Measurements from ENCODE around the gene HINFP. TPM values are rescaled to one million over a fixed set of nuclear protein-coding genes. Genes with fewer than 3 reads are reported as not detected.
A peak's percentile ranks its signal among the peaks of the same experiment; 100 is the strongest.

Gene HINFP
- total RNA-seq, 3 donors from 2014 or later, result 17.9 to 29.6 (median 29.2) TPM

- H3K4me3 ChIP-seq, result peak within 1 kb of the TSS; percentile 61 to 97 (median 95)
- H3K9me3 ChIP-seq, result no peaks in the 10 kb centered on the region
- H3K36me3 ChIP-seq, result no peaks in the 10 kb centered on the region
- peaks cover 4 to 6% of the 10 kb centered on the region in 2 donors for H3K4me1 ChIP-seq
- peak; percentile 85 to 88 for DNase-seq (ENCODE audit: low spot score in 2 of 2)
- H3K27me3 ChIP-seq, result no peaks in the 10 kb centered on the region
- TF ChIP-seq POLR2AphosphoS5 (IDR thresholded peaks at IDR 0.05) (peak in 1 of 3 donors; percentile 31), POLR2A (IDR thresholded peaks at IDR 0.05) (no peak)
- TF ChIP-seq, protein P1, sequence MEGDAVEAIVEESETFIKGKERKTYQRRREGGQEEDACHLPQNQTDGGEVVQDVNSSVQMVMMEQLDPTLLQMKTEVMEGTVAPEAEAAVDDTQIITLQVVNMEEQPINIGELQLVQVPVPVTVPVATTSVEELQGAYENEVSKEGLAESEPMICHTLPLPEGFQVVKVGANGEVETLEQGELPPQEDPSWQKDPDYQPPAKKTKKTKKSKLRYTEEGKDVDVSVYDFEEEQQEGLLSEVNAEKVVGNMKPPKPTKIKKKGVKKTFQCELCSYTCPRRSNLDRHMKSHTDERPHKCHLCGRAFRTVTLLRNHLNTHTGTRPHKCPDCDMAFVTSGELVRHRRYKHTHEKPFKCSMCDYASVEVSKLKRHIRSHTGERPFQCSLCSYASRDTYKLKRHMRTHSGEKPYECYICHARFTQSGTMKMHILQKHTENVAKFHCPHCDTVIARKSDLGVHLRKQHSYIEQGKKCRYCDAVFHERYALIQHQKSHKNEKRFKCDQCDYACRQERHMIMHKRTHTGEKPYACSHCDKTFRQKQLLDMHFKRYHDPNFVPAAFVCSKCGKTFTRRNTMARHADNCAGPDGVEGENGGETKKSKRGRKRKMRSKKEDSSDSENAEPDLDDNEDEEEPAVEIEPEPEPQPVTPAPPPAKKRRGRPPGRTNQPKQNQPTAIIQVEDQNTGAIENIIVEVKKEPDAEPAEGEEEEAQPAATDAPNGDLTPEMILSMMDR (IDR thresholded peaks at IDR 0.05), result no peak
- intact Hi-C loops (cut with DNase I; ENCODE audit: low total_unique reads), result no loop called here
- peak within 1 kb of the TSS; percentile 82 to 86 for H3K27ac ChIP-seq
Observed at GRCh38 chr11:119106564-119107537, 14.5 kb upstream of the HINFP start, which contains the start of gene C2CD2L. C2CD2L (plus strand) TSS chr11:119107344; CDS start chr11:119107742, 398 bp downstream.

DNA sequence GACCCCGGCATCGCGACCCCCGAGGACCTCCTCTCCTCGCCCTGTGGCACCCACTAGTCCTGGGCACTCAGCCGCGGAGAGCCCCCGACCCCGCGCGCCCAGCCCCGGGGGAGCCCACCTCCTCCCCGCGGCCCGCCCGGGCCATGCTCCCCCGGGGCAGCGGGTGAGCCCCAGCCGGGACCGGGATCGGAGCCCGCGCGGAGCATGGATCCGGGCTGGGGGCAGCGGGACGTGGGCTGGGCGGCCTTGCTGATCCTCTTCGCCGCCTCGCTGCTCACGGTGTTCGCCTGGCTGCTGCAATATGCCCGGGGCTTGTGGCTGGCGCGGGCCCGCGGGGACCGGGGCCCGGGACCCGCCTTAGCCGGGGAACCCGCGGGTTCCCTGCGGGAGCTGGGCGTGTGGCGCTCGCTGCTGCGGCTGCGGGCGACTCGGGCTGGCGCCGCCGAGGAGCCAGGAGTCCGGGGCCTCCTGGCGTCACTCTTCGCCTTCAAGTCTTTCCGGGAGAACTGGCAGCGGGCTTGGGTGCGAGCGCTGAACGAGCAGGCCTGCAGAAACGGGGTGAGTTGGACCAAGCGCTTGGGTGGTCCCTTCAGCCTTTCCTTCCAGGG lies 13.7 kb upstream of the HINFP start:
- H3K4me3 ChIP-seq, result peak overlapping the region; percentile 61 to 97 (median 95)
- peaks cover 4 to 6% of the 10 kb centered on the region in 2 donors for H3K4me1 ChIP-seq
- no peak for DNase-seq (ENCODE audit: low spot score in 2 of 2)
- no peaks in the 10 kb centered on the region for H3K36me3 ChIP-seq
- H3K9me3 ChIP-seq, result no peaks in the 10 kb centered on the region
- no peaks in the 10 kb centered on the region for H3K27me3 ChIP-seq
- peak overlapping the region; percentile 82 to 86 for H3K27ac ChIP-seq
- TF ChIP-seq POLR2A (IDR thresholded peaks at IDR 0.05) (no peak), POLR2AphosphoS5 (IDR thresholded peaks at IDR 0.05) (no peak)
- TF ChIP-seq, protein P1 (IDR thresholded peaks at IDR 0.05), result no peak
- intact Hi-C loops (cut with DNase I; ENCODE audit: low total_unique reads), result no loop called here

GRCh38 chr11:119108146-119108856 lies 13.1 kb upstream of the HINFP start:
- peak overlapping the region; percentile 82 to 86 for H3K27ac ChIP-seq
- TF ChIP-seq, protein P1 (IDR thresholded peaks at IDR 0.05), result no peak
- TF ChIP-seq POLR2A (IDR thresholded peaks at IDR 0.05) (no peak), POLR2AphosphoS5 (IDR thresholded peaks at IDR 0.05) (no peak)
- peak overlapping the region; percentile 61 to 97 (median 95) for H3K4me3 ChIP-seq
- no peaks in the 10 kb centered on the region for H3K9me3 ChIP-seq
- intact Hi-C loops (cut with DNase I; ENCODE audit: low total_unique reads), result no loop called here
- DNase-seq (ENCODE audit: low spot score in 2 of 2), result peak; percentile 65 to 80
- no peaks in the 10 kb centered on the region for H3K27me3 ChIP-seq
- H3K4me1 ChIP-seq, result peaks cover 2 to 4% of the 10 kb centered on the region in 2 donors
- H3K36me3 ChIP-seq, result no peaks in the 10 kb centered on the region

DNA sequence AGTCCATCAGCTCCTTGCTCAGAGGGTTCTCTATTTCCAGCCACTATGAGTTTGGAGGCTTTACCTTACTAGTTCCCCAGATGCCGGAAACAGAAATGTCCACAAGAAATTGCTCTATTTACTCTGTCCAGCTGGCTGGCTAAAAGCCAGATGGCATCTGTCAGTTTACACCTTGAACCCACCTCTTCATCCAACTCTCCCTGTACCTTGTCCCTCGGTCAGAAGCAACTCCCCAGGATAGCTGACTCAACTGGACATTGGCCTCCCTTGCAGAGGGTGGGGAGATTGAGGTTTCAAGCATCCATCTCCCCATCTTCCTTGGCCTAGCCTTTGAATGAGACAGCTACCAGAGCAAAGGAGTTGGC lies 12.5 kb upstream of the HINFP start:
- Histone ChIP-seq H3K9me3 (no peaks in the 10 kb centered on the region), H3K27me3 (no peaks in the 10 kb centered on the region), H3K4me1 (peaks cover 0 to 4% of the 10 kb centered on the region in 2 donors), H3K4me3 (peak overlapping the region in 2 of 3 donors; percentile 61 to 97), H3K36me3 (no peaks in the 10 kb centered on the region), H3K27ac (peak overlapping the region in 1 of 2 donors; percentile 4)
- intact Hi-C loops (cut with DNase I; ENCODE audit: low total_unique reads), result no loop called here
- no peak for DNase-seq (ENCODE audit: low spot score in 2 of 2)
- TF ChIP-seq POLR2A (IDR thresholded peaks at IDR 0.05) (no peak), POLR2AphosphoS5 (IDR thresholded peaks at IDR 0.05) (no peak)
- TF ChIP-seq, protein P1 (IDR thresholded peaks at IDR 0.05), result no peak

All from breast epithelium (tissue), 4 donors.